Calu3 (cell line): ENCODE results near the gene PSMB11. TPM values are rescaled to one million over a fixed set of nuclear protein-coding genes. Genes with fewer than 3 reads are reported as not detected.

Source experiments
- Bru-seq: library from RNA; stranded (reverse); fragments of 400-500 nt; gene quantifications from one replicate; lab custom pipeline; 2021; lab: Mats Ljungman, UMichigan
- BruChase-seq, 2 experiments: library from RNA; stranded (reverse); fragments of 400-500 nt; gene quantifications; one replicate each; lab custom pipeline; 2021; lab: Mats Ljungman, UMichigan
- BruUV-seq: library from RNA; stranded (reverse); fragments of 400-500 nt; replicated peaks from 2 replicates; lab custom pipeline; 2021; lab: Mats Ljungman, UMichigan
- CTCF ChIA-PET: fragments of 300-600 bp; sonication (Branson Sonifier 250); formaldehyde crosslinking; loops from one replicate; lab custom pipeline; 2022; ENCODE audit warnings: antibody characterized with exemption; lab: Charles Lee
- DNase-seq: peaks from one replicate; pipeline ENCODE4 v3.0.0; 2022
- H3K27ac Mint-ChIP-seq: one replicate; pipeline ENCODE4 v1.8.0; 2022; ENCODE audit warnings: mixed read lengths; ENCODE audit not compliant: unreplicated experiment
- H3K27me3 Mint-ChIP-seq: one replicate; pipeline ENCODE4 v1.8.0; 2022; ENCODE audit warnings: mixed read lengths; ENCODE audit not compliant: unreplicated experiment
- H3K36me3 Mint-ChIP-seq: one replicate; pipeline ENCODE4 v1.8.0; 2022; ENCODE audit warnings: mild to moderate bottlenecking, moderate library complexity, mixed read lengths; ENCODE audit not compliant: insufficient read depth, unreplicated experiment
- H3K4me1 Mint-ChIP-seq: one replicate; pipeline ENCODE4 v1.8.0; 2022; ENCODE audit warnings: mild to moderate bottlenecking, low read depth, mixed read lengths; ENCODE audit not compliant: unreplicated experiment
- H3K4me3 Mint-ChIP-seq: one replicate; pipeline ENCODE4 v1.8.0; 2022; ENCODE audit warnings: mild to moderate bottlenecking, low read depth, moderate library complexity, mixed read lengths; ENCODE audit not compliant: unreplicated experiment
- H3K9me3 Mint-ChIP-seq: one replicate; pipeline ENCODE4 v1.8.0; 2022; ENCODE audit warnings: low read depth, mixed read lengths; ENCODE audit not compliant: unreplicated experiment
- CTCF ChIP-seq: fragments of 200-600 bp; IDR thresholded peaks from one replicate; pipeline ENCODE4 v1.8.0; 2022; ENCODE audit warnings: antibody characterized with exemption; ENCODE audit not compliant: unreplicated experiment
- intact Hi-C: fragments of 100-400 bp; cut with micrococcal nuclease; formaldehyde crosslinking; loops from one replicate; pipeline ENCODE4 v1.10.0; 2022; ENCODE audit not compliant: unreplicated experiment
- long read RNA-seq: library from polyadenylated mRNA; stranded (forward); transcript quantifications from one replicate; pipeline ENCODE4 v2.0.0, GENCODE V29; 2022
- total RNA-seq: library from RNA; stranded (reverse); gene quantifications from 2 replicates; pipeline ENCODE4 v1.2.3, GENCODE V29; 2022

PSMB11 gene
- total RNA-seq (not detected in 2 replicates), Bru-seq, nascent RNA (not detected), BruChase-seq, experiment 1, labeled RNA remaining after a 6-hour chase (not detected), BruChase-seq, experiment 2, labeled RNA remaining after a 2-hour chase (not detected)
- long read RNA-seq = 0 reads

- no peaks in the 10 kb centered on the region for H3K36me3 Mint-ChIP-seq
- H3K4me1 Mint-ChIP-seq = no peaks in the 10 kb centered on the region
- BruUV-seq = no TSS peak
- no peak for DNase-seq
- H3K9me3 Mint-ChIP-seq = no peaks in the 10 kb centered on the region
- no peak within 1 kb of the TSS for H3K27ac Mint-ChIP-seq
- peaks cover 34% of the 10 kb centered on the region for H3K27me3 Mint-ChIP-seq
- TF ChIP-seq CTCF = no peak
- intact Hi-C loops = no loop called here
- CTCF ChIA-PET = interaction anchor here (0.6 kb wide), 1 partner anchor 555 kb away, joined by 3 read pairs; no protein-coding TSS in a partner anchor
- no peak within 1 kb of the TSS for H3K4me3 Mint-ChIP-seq
These were observed at the start of gene PSMB11 for GRCh38 chr14:23042162-23042965. PSMB11 (plus strand) TSS chr14:23042212; CDS start chr14:23042226, 14 bp downstream.

- CTCF ChIA-PET = interaction anchor here (3.8 kb wide), 1 partner anchor 13 kb away, joined by 28 read pairs; no protein-coding TSS in a partner anchor
- Mint-ChIP-seq H3K9me3 (no peaks in the 10 kb centered on the region), H3K4me1 (no peaks in the 10 kb centered on the region), H3K4me3 (no peak overlapping the region), H3K27ac (no peak overlapping the region), H3K36me3 (peaks cover 11% of the 10 kb centered on the region), H3K27me3 (no peaks in the 10 kb centered on the region)
- DNase-seq = no peak
- no TSS peak for BruUV-seq
- TF ChIP-seq CTCF = no peak
- intact Hi-C loops = no loop called here
These were observed 48.5 kb upstream of the PSMB11 start for GRCh38 chr14:22993517-22993916.

- H3K36me3 Mint-ChIP-seq = peaks cover 11% of the 10 kb centered on the region
- no peak overlapping the region for H3K27ac Mint-ChIP-seq
- TF ChIP-seq CTCF = peak; percentile 42
- no peak for DNase-seq
- no peaks in the 10 kb centered on the region for H3K27me3 Mint-ChIP-seq
- BruUV-seq = no TSS peak
- CTCF ChIA-PET = interaction anchor here (0.7 to 3.8 kb wide), 8 partner anchors 8 to 229 kb away, joined by 3 to 28 read pairs (median 5); partner anchors contain the start of gene HAUS4
- intact Hi-C loops = no loop called here
- H3K9me3 Mint-ChIP-seq = no peaks in the 10 kb centered on the region
- no peaks in the 10 kb centered on the region for H3K4me1 Mint-ChIP-seq
- no peak overlapping the region for H3K4me3 Mint-ChIP-seq
These were observed 47.2 kb upstream of the PSMB11 start for GRCh38 chr14:22994762-22995275.

GRCh38 chr14:22995889-22996625 lies 46.0 kb upstream of the PSMB11 start:
- no peaks in the 10 kb centered on the region for H3K4me1 Mint-ChIP-seq
- no peaks in the 10 kb centered on the region for H3K9me3 Mint-ChIP-seq
- no peaks in the 10 kb centered on the region for H3K27me3 Mint-ChIP-seq
- intact Hi-C loops = no loop called here
- peaks cover 11% of the 10 kb centered on the region for H3K36me3 Mint-ChIP-seq
- BruUV-seq = no TSS peak
- no peak for DNase-seq
- no peak for TF ChIP-seq CTCF
- no peak overlapping the region for H3K4me3 Mint-ChIP-seq
- CTCF ChIA-PET = interaction anchor here (1.2 to 3.8 kb wide), 4 partner anchors 10 to 62 kb away, joined by 3 to 28 read pairs (median 16); partner anchors contain the start of gene HAUS4
- H3K27ac Mint-ChIP-seq = no peak overlapping the region
